Peyer's patch (tissue), 4 donors: ENCODE measurements around the gene KPNA4. TPM values are rescaled to one million over a fixed set of nuclear protein-coding genes. Genes with fewer than 3 reads are reported as not detected.

Source experiments
- DNase-seq, 3 donors: peaks; one replicate each; pipeline ENCODE4 v3.0.0-alpha.2; 2017 to 2019
- H3K27ac ChIP-seq, 4 donors: fragments of 200-600 bp; sonication (generic); one replicate each; pipeline ENCODE4 v1.5.1; 2016 to 2019
- H3K27me3 ChIP-seq, 2 donors: fragments of 200-600 bp; sonication (generic); one replicate each; pipeline ENCODE4 v1.5.1; 2019
- H3K36me3 ChIP-seq, 3 donors: fragments of 200-600 bp; sonication (generic); one replicate each; pipeline ENCODE4 v1.5.1; 2016 to 2019
- H3K4me1 ChIP-seq, 4 donors: fragments of 200-600 bp; sonication (generic); one replicate each; pipeline ENCODE4 v1.5.1; 2016 to 2019
- H3K4me3 ChIP-seq, 4 donors: fragments of 200-600 bp; sonication (generic); 1 replicate in 3 of 4; 2 replicates in 1 of 4; pipeline ENCODE4 v1.5.1; 2016 to 2019; ENCODE audit warnings: mild to moderate bottlenecking in 1 of 4
- H3K9me3 ChIP-seq, 4 donors: fragments of 200-600 bp; sonication (generic); one replicate each; pipeline ENCODE4 v1.5.1; 2016 to 2019; ENCODE audit warnings: mild to moderate bottlenecking in 1 of 4
- CTCF ChIP-seq, 6 experiments: fragments of 450-650 bp in 4 of 6; fragments of 200-600 bp in 2 of 6; sonication (generic) in 1 of 6; IDR thresholded peaks; one replicate each; pipeline ENCODE4 v1.5.1; 2017 to 2019; ENCODE audit warnings: antibody characterized with exemption in 6 of 6, mild to moderate bottlenecking in 3 of 6, moderate library complexity in 1 of 6
- POLR2A ChIP-seq, 2 donors: fragments of 450-650 bp; IDR thresholded peaks; one replicate each; pipeline ENCODE4 v1.5.1; 2017; ENCODE audit warnings: antibody characterized with exemption in 2 of 2, mild to moderate bottlenecking in 2 of 2, moderate library complexity in 2 of 2
- total RNA-seq, 4 donors: library from RNA; depleted of rRNA; stranded (reverse); fragments of >200 nt; gene quantifications; one replicate each; pipeline ENCODE4 v1.1.0, GENCODE V29; 2016

The KPNA4 gene
- total RNA-seq, 4 donors from 2014 or later = 15.2 to 20.5 (median 18.4) TPM

DNA sequence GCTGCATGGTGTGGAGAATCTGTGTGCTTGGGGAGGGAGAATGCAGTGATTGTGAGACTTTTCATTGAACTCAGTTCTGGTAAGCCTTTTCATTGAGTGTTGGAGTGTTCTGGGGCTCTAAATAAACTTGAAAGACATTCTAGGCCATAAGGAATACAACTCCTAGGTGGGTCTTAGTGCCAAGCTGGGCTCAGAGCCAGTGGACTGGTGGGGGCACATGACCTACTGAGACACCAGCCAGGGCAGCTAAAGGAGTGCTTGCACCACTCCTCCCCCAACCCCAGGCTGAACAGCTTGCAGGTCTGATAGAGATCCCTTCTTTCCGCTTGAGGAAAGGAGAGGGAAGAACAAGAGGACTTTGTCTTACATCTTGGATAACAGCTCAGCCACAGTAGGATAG is 21.7 kb upstream of the KPNA4 start:
- no peaks in the 10 kb centered on the region for H3K9me3 ChIP-seq
- H3K4me3 ChIP-seq = no peak overlapping the region
- no peak for DNase-seq
- H3K27me3 ChIP-seq = no peaks in the 10 kb centered on the region
- TF ChIP-seq POLR2A (IDR thresholded peaks at IDR 0.05) = no peak
- no peak for TF ChIP-seq CTCF (IDR thresholded peaks at IDR 0.05)
- no peak overlapping the region for H3K27ac ChIP-seq
- no peaks in the 10 kb centered on the region for H3K36me3 ChIP-seq
- H3K4me1 ChIP-seq = no peaks in the 10 kb centered on the region

DNA sequence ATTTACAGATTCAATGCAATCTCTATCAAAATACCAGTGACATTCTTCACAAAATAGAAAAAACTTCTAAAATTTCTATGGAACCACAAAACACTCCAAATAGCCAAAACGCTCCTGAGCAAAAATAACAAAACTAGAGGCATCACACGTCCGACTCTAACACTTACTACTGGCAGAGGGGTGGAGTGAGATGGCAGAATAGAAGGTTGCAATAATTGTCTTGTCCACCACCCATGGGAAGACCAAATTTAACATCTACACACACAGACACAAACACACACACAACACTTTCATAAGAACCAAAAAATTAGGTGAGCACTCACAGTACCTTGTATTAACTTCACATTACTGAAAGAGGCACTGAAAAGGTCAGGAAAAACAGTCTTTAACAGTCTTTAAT is 21.3 kb upstream of the KPNA4 start:
- TF ChIP-seq CTCF (IDR thresholded peaks at IDR 0.05) = no peak
- no peak for TF ChIP-seq POLR2A (IDR thresholded peaks at IDR 0.05)
- no peak for DNase-seq
- H3K4me1 ChIP-seq = no peaks in the 10 kb centered on the region

GRCh38 chr3:160583451-160583850 is 18.1 kb upstream of the KPNA4 start:
- Histone ChIP-seq H3K9me3 (peaks cover 0 to 3% (median 0%) of the 10 kb centered on the region in 4 donors), H3K27ac (no peak overlapping the region), H3K27me3 (no peaks in the 10 kb centered on the region), H3K4me1 (no peaks in the 10 kb centered on the region), H3K4me3 (no peak overlapping the region), H3K36me3 (no peaks in the 10 kb centered on the region)
- no peak for DNase-seq
- TF ChIP-seq CTCF (IDR thresholded peaks at IDR 0.05) = no peak
- no peak for TF ChIP-seq POLR2A (IDR thresholded peaks at IDR 0.05)

More for the DNA sequence above, 21.3 kb upstream of the KPNA4 start:
- Histone ChIP-seq H3K36me3 (no peaks in the 10 kb centered on the region), H3K9me3 (no peaks in the 10 kb centered on the region), H3K27me3 (no peaks in the 10 kb centered on the region), H3K27ac (no peak overlapping the region), H3K4me3 (no peak overlapping the region)

- H3K4me3 ChIP-seq = no peak overlapping the region
- TF ChIP-seq CTCF (IDR thresholded peaks at IDR 0.05) = no peak
- no peak for TF ChIP-seq POLR2A (IDR thresholded peaks at IDR 0.05)
- H3K27ac ChIP-seq = no peak overlapping the region
- no peaks in the 10 kb centered on the region for H3K27me3 ChIP-seq
- no peak for DNase-seq
- no peaks in the 10 kb centered on the region for H3K36me3 ChIP-seq
- peaks cover 0 to 3% (median 0%) of the 10 kb centered on the region in 4 donors for H3K9me3 ChIP-seq
- H3K4me1 ChIP-seq = no peaks in the 10 kb centered on the region
Measured at GRCh38 chr3:160580938-160581337, 15.6 kb upstream of the KPNA4 start.

DNA sequence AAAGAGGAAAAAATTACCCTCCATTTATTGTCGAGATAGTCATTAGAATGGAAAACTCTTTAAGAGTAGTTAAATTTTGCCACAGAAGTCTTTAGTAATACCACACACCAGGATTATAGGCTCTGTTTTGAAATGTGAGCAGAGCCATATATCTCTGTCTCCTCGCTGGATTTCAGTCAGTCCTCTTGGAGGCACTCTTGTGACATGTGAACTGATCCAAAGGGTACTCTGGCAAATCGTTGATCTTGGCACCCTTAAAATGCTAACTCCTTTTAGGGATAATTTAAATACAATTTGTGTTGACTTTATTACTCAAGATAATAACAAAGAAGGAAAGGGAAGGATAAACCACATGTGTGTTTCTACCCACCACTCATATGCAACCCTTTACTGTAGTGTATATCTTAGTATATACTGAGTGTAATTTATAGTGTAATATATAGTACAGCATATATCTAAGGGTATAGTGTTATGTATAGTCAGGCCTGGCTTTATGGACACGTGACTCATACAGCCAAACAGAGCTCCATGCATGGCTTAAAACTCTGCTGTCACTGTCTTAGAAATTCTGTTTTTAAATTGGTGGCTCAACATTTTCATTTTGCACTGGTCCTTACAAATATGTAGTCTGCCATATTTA is 12.3 kb upstream of the KPNA4 start:
- TF ChIP-seq POLR2A (IDR thresholded peaks at IDR 0.05) (no peak), CTCF (IDR thresholded peaks at IDR 0.05) (peak in 3 of 6 experiments; percentile 11 to 33 (median 25))
- Histone ChIP-seq H3K9me3 (peaks cover 0 to 3% (median 0%) of the 10 kb centered on the region in 4 donors), H3K4me3 (no peak overlapping the region), H3K36me3 (no peaks in the 10 kb centered on the region), H3K27me3 (no peaks in the 10 kb centered on the region), H3K4me1 (no peaks in the 10 kb centered on the region), H3K27ac (no peak overlapping the region)
- no peak for DNase-seq
